ENCODE results near the gene NKIRAS2.
A peak's percentile ranks its signal among the peaks of the same experiment; 100 is the strongest.
"Not testable (repeated sequence)": the region's sequence is repeated elsewhere in the genome, so short reads cannot be mapped to it uniquely, and the experiment has no call there.

The NKIRAS2 gene

DNA sequence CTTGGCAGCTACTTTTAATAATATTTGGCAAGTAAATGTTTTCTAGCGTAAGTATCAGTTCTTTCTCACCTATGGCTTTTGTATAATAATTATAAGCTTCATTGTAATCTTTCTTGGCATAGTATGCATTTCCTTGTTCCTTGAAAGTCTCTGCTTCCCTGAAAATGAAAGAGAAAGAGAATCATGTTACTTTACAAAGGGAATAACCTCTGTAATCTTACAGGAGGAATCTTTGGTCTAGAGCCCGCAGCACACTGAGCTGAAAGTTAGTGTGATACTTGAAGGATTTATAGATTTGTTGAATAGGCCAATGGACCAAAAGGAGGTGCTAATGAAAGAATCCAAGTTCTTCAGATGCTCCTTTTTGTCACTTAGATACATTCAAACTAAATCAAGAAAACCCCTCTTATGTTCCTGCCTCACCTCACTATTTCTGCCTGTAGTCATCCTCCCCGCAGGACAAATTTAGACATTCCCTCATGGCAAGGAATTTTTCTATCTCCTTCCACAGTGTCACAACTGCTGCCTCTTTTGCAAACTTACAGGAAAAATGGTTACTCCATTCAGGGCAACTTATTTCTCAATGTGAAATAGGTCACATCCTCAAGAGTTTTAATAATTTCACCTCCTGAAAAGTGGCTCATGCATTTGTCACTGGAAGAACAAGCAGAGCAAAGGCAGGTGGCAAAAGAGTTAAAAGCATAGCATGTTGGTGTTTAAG lies 19.3 kb upstream of the NKIRAS2 start:
- DNase-seq = no peak

GRCh38 chr17:42001729-42002128 lies 18.2 kb upstream of the NKIRAS2 start:
- DNase-seq = no peak

GRCh38 chr17:42002175-42002791 lies 17.6 kb upstream of the NKIRAS2 start:
- no peak for DNase-seq

- DNase-seq = no peak
These were observed 17.0 kb upstream of the NKIRAS2 start for GRCh38 chr17:42002792-42003301.

DNA sequence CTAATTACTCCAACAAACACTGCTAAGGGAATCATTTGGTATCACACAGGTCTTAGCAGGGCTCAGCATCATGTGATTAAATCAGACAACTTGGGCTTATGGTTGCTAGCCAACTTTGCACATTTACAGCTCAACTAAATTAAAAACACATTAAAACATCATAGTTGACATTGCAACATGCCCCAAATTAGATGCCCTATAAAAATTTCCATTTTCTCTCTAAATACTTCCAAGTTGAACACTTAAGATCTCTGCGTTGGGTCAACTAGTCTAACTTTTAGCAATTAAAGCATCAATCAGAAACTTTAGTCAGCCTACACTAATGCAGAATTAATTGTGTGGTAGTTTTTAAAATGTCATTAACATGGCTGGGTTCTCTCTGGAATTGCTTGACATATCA lies 14.7 kb upstream of the NKIRAS2 start:
- DNase-seq = no peak

GRCh38 chr17:42009170-42009569 lies 10.7 kb upstream of the NKIRAS2 start:
- no peak for DNase-seq

- DNase-seq = not testable (repeated sequence)
These were observed 9.6 kb upstream of the NKIRAS2 start for GRCh38 chr17:42010266-42010680.

GRCh38 chr17:42010898-42011516 lies 8.9 kb upstream of the NKIRAS2 start:
- DNase-seq = no peak

GRCh38 chr17:42012363-42012762 lies 7.5 kb upstream of the NKIRAS2 start:
- not testable (repeated sequence) for DNase-seq

- not testable (repeated sequence) for DNase-seq
These were observed 6.2 kb upstream of the NKIRAS2 start for GRCh38 chr17:42013740-42014139.

- peak; percentile 65 for DNase-seq
These were observed 3.5 kb upstream of the NKIRAS2 start for GRCh38 chr17:42016411-42016831.

GRCh38 chr17:42016941-42017865 lies 2.7 kb upstream of the NKIRAS2 start, which contains the start of gene DNAJC7:
Gene DNAJC7 (minus strand): TSS chr17:42017439. CDS start chr17:42017416, 23 bp downstream.
- peak; percentile 93 for DNase-seq

DNA sequence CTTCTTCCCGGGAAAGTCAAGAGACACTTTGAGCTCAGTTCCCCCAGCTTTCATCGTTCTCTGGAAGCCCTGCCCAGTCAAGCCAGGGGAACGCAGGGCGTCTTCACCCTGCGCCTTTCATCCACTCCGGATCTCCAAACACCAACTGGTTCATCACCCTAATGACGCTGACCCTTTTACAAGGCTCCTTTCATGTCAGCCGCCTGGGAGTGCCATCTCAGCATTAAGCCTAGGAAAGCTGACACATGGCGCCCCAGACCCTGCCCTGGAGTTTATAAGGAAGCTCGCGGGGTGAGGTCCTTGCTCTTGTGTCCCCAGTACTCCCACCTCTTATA lies 2.1 kb upstream of the NKIRAS2 start:
- no peak for DNase-seq

DNA sequence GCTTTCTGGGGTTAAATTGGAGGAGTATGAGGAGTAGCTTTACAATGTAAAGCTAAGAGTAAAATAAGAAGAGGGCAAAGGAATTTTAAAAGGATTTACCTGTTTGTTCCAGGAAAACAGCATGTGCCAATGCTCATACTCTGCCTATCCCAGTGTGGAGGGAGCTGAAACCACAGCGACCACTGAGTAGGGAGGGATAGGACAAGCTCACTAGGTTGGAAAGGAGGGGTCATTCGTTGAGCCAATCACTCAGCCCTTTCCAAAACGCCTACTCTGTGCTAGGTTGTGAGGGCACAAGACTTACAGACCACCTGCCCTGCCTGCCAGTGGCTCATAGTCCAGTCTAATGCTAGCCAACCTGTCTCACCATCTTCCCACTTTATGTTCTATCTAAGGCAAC lies 1.6 kb upstream of the NKIRAS2 start:
- no peak for DNase-seq

- DNase-seq = no peak
These were observed 902 bp upstream of the NKIRAS2 start for GRCh38 chr17:42018988-42019387.

DNA sequence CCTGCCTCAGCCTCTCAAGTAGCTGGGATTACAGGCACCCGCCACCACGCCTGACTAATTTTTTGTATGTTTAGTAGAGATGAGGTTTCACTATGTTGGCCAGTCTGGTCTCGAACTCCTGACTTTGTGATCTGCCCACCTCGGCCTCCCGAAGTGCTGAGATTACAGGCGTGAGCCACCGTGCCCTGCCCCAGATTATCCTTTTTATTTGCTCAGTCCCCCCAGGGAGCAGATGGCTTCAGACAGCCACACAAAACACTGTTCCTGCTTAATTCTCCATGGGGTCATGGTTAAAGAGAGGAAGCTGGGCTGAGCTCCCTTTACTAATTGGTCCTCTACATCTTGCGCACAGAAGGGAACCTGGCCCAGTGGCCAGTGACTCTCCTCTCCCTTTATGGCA lies 955 bp downstream of the NKIRAS2 start:
- DNase-seq = not testable (repeated sequence)

GRCh38 chr17:42023524-42024349 lies 3.8 kb downstream of the NKIRAS2 start:
- no peak for DNase-seq

DNA sequence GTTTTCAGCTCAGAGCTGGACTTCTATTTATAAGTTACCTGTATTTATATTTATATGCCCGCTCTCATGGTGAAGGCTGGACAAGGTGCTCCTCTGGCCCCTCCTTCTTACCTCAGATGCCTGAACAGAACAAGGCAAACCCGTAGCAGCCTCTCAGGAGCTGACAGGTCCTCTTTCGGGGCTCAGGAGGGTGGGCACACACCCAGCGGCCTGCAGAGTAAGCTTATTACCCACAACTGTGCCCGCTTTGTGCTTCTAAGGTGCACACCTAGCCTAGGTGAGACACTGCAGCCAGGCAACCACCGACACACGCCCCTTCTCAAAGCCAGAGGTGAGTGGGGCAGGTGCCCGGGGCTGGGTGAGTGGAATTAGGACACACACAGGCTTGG lies 5.3 kb downstream of the NKIRAS2 start:
- peak; percentile 63 for DNase-seq

DNA sequence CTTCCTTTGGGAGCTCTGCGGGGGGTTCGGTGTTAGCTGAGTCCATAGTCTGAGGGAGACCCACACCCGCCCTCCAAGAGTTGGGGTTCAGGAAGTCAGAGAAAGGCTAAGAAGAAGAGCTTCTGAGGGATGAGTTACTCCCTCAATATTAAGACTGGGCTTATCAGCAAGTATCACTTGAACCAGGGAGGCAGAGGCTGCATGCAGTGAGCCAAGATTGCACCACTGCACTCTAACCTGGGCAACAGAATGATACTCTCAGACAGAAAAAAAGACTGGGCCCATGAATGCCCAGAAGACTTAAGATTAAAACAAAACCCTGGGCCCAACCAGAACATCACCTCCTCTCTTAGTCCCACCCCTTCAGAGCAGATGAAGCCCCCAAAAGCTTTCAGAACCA lies 6.0 kb downstream of the NKIRAS2 start:
- no peak for DNase-seq

- DNase-seq = no peak
These were observed 7.1 kb downstream of the NKIRAS2 start for GRCh38 chr17:42026857-42027589.

DNA sequence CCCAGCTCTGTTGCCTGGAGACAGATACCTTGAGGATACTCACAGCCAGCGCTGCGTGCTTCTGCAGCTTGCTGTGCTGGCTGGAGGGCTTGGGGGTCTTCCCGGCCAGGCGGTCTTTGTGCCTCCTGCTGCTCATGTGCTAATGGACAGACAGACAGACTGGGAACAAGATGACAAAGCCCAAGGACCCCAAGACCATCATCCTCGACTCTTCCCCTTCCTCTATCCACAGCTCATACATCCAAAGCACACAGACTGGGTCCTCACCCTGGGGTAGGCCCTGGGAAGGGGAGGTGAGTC lies 7.7 kb downstream of the NKIRAS2 start:
- DNase-seq = no peak
